Stimulated activated CD4-positive, alpha-beta T cell treated with anti-CD3 and anti-CD28 coated beads, Interleukin-12 subunit alpha, Interleukin-12 subunit beta, amount 100 ng/mL, for 48 hours (primary cell): ENCODE results near the gene SIRT2.
A peak's percentile ranks its signal among the peaks of the same experiment; 100 is the strongest.
"Not testable (repeated sequence)": the region's sequence is repeated elsewhere in the genome, so short reads cannot be mapped to it uniquely, and the experiment has no call there.

ENCODE experiments used
- DNase-seq, 3 donors: peaks; one replicate each; pipeline ENCODE4 v3.0.0-alpha.2; 2020; ENCODE audit warnings: low read depth in 2 of 3, low spot score in 1 of 3

The SIRT2 gene

GRCh38 chr19:38898788-38899446, 501 bp downstream of the SIRT2 start:
- DNase-seq: peak in 1 of 3 donors; percentile 8

GRCh38 chr19:38894968-38895367, 4.5 kb downstream of the SIRT2 start:
- DNase-seq: no peak

- DNase-seq: no peak
These were observed 6.1 kb downstream of the SIRT2 start for GRCh38 chr19:38893341-38893771.

GRCh38 chr19:38892841-38893240, 6.6 kb downstream of the SIRT2 start:
- no peak for DNase-seq

GRCh38 chr19:38891771-38892170, 7.6 kb downstream of the SIRT2 start:
- no peak for DNase-seq

- DNase-seq: no peak
These were observed 8.7 kb downstream of the SIRT2 start for GRCh38 chr19:38890686-38891085.

- DNase-seq: no peak
These were observed 9.6 kb downstream of the SIRT2 start for GRCh38 chr19:38889803-38890202.

GRCh38 chr19:38888876-38889275, 10.5 kb downstream of the SIRT2 start:
- DNase-seq: no peak

- not testable (repeated sequence) for DNase-seq
These were observed 14.7 kb downstream of the SIRT2 start for GRCh38 chr19:38884691-38885090.

GRCh38 chr19:38883286-38883685, 16.1 kb downstream of the SIRT2 start:
- no peak for DNase-seq

GRCh38 chr19:38880882-38881609, 18.4 kb downstream of the SIRT2 start:
- DNase-seq: no peak

GRCh38 chr19:38880076-38880881, 19.1 kb downstream of the SIRT2 start:
- DNase-seq: no peak

GRCh38 chr19:38879400-38879751, 20.0 kb downstream of the SIRT2 start:
- DNase-seq: no peak

GRCh38 chr19:38878575-38879399, 20.6 kb downstream of the SIRT2 start:
- no peak for DNase-seq

- peak in 2 of 3 donors; percentile 52 to 57 for DNase-seq
These were observed 21.4 kb downstream of the SIRT2 start, which contains the start of gene RINL for GRCh38 chr19:38877781-38878574. RINL (minus strand) TSS chr19:38878275; CDS start chr19:38876742, 1,533 bp downstream.

- DNase-seq: no peak
These were observed 23.6 kb downstream of the SIRT2 start for GRCh38 chr19:38875656-38876395.

GRCh38 chr19:38873400-38873799, 26.0 kb downstream of the SIRT2 start:
- DNase-seq: not testable (repeated sequence)

GRCh38 chr19:38870612-38871011, 28.8 kb downstream of the SIRT2 start:
- no peak for DNase-seq

- DNase-seq: peak; percentile 81 to 92 (median 88)
These were observed 29.4 kb downstream of the SIRT2 start for GRCh38 chr19:38869836-38870607.
